ENCODE data around the gene BCL2L13. TPM values are rescaled to one million over a fixed set of nuclear protein-coding genes. Genes with fewer than 3 reads are reported as not detected.
A peak's percentile ranks its signal among the peaks of the same experiment; 100 is the strongest.

Gene BCL2L13
- total and polyA plus RNA-seq, 2 experiments from 2014 or later, result 35.3 to 61.5 TPM

DNA sequence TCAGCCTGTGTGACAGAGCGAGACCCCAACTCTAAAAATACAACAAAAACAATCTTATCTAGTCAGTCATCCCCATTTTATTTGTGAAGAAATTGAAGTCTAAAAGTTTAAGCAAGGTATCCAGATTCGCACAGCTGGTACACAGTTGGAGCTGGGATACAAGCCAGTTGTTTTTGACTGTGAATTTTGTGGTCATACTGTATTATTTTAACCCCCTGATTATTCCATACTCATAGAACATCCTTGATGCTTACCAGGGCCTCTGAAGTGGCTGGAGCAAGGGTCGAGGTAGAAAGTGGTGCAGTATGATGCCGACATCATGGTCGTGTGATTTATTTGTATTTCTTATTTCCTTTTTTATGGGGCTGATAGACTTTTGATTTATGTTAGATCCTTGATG, 85.7 kb downstream of the BCL2L13 start:
- no peaks in the 10 kb centered on the region for H3K9me3 ChIP-seq (ENCODE audit: low read depth)
- no peaks in the 10 kb centered on the region for H3K27me3 ChIP-seq
- H3K4me3 ChIP-seq, result no peak overlapping the region
- no peak for DNase-seq (ENCODE audit: low read depth in 1 of 2, low spot score in 1 of 2)
- peaks cover 35% of the 10 kb centered on the region for H3K4me1 ChIP-seq (ENCODE audit: low read depth)
- H3K36me3 ChIP-seq, result peaks cover 6% of the 10 kb centered on the region
- TF ChIP-seq, protein P1, sequence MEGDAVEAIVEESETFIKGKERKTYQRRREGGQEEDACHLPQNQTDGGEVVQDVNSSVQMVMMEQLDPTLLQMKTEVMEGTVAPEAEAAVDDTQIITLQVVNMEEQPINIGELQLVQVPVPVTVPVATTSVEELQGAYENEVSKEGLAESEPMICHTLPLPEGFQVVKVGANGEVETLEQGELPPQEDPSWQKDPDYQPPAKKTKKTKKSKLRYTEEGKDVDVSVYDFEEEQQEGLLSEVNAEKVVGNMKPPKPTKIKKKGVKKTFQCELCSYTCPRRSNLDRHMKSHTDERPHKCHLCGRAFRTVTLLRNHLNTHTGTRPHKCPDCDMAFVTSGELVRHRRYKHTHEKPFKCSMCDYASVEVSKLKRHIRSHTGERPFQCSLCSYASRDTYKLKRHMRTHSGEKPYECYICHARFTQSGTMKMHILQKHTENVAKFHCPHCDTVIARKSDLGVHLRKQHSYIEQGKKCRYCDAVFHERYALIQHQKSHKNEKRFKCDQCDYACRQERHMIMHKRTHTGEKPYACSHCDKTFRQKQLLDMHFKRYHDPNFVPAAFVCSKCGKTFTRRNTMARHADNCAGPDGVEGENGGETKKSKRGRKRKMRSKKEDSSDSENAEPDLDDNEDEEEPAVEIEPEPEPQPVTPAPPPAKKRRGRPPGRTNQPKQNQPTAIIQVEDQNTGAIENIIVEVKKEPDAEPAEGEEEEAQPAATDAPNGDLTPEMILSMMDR (IDR thresholded peaks at IDR 0.05; ENCODE audit: low read depth, low read length), result no peak
- H3K27ac ChIP-seq, result peak overlapping the region; percentile 90

DNA sequence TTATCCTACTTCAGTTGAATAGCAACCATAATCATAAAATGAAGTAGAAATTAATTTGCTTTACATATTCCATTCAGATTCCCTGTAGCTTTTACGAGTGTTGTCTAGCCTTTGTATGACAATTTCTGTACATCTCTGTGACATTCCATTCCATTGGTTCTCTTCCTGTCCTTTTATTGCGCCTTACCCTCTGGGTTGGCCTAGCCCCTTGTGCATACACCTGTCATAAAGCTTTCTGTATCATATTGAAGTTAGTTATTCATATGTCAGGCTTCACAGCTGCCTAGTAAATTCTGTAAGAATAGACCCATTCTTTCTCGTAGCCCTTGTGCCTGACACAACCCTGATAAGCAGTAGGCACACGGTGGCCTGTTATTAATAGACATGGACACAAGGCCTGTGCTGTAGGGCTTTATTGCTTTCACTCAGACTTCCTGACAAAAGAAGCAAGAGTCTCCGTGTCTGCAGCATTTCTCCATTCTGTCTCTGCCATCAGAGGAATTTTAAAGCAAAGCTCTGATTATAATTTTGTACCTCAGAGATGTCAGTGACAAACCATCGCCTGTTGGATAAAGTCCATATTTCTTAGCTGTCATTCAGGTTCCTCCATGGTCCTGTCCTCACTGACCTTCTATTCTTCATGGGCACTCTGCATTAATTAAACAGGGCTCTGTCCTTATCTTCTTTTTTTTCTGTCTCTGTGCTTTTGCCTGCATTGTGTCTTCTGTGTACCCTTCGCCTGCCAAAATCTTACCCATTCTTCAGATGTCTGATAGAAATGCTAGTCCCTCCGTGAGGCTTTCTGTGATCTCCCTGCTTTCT, 86.3 kb downstream of the BCL2L13 start:
- Histone ChIP-seq H3K27me3 (no peaks in the 10 kb centered on the region), H3K9me3 (ENCODE audit: low read depth) (no peaks in the 10 kb centered on the region), H3K4me1 (ENCODE audit: low read depth) (peaks cover 35% of the 10 kb centered on the region), H3K36me3 (peaks cover 13% of the 10 kb centered on the region), H3K27ac (peak overlapping the region; percentile 90), H3K4me3 (no peak overlapping the region)
- DNase-seq (ENCODE audit: low read depth in 1 of 2, low spot score in 1 of 2), result peak in 1 of 2 donors; percentile 66
- TF ChIP-seq, protein P1 (IDR thresholded peaks at IDR 0.05; ENCODE audit: low read depth, low read length), result no peak

GRCh38 chr22:17725500-17725796, 86.9 kb downstream of the BCL2L13 start:
- DNase-seq (ENCODE audit: low read depth in 1 of 2, low spot score in 1 of 2), result no peak
- Histone ChIP-seq H3K4me3 (no peak overlapping the region), H3K4me1 (ENCODE audit: low read depth) (peaks cover 35% of the 10 kb centered on the region), H3K27ac (peak overlapping the region; percentile 90), H3K36me3 (peaks cover 18% of the 10 kb centered on the region), H3K9me3 (ENCODE audit: low read depth) (no peaks in the 10 kb centered on the region), H3K27me3 (no peaks in the 10 kb centered on the region)
- TF ChIP-seq, protein P1 (IDR thresholded peaks at IDR 0.05; ENCODE audit: low read depth, low read length), result no peak

DNA sequence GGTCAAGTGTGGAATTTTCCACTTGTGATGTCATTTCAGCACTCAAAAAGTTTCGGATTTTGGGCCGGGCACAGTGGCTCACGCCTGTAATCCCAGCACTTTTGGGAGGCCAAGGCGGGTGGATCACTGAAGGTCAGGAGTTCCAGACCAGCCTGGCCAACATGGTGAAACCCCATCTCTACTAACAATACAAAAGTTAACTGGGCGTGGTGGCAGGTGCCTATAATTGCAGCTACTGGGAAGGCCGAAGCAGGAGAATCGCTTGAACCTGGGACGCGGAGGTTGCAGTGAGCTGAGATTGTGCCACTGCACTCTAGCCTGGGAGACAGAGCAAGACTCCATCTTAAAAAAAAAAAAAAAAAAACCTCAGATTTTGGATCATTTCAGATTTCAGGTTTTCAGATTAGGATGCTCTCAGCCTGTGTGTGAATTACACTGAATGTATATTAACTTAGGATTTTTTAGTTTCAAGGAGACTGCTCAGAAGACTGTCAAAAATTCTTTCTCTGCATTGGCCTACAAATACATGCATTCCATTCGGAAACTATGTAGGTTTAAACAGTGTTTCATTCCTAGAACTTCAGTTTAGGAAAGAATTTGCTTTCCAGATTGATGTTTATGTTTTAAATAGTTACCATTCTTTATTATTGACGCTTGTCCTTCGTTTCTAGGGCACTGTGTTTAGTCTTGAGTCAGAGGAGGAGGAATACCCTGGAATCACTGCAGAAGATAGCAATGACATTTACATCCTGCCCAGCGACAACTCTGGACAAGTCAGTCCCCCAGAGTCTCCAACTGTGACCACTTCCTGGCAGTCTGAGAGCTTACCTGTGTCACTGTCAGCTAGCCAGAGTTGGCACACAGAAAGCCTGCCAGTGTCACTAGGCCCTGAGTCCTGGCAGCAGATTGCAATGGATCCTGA, 87.7 kb downstream of the BCL2L13 start:
- Histone ChIP-seq H3K4me3 (no peak overlapping the region), H3K36me3 (peaks cover 21% of the 10 kb centered on the region), H3K4me1 (ENCODE audit: low read depth) (peaks cover 35% of the 10 kb centered on the region), H3K9me3 (ENCODE audit: low read depth) (no peaks in the 10 kb centered on the region), H3K27ac (peak overlapping the region; percentile 90), H3K27me3 (no peaks in the 10 kb centered on the region)
- no peak for DNase-seq (ENCODE audit: low read depth in 1 of 2, low spot score in 1 of 2)
- TF ChIP-seq, protein P1 (IDR thresholded peaks at IDR 0.05; ENCODE audit: low read depth, low read length), result no peak

DNA sequence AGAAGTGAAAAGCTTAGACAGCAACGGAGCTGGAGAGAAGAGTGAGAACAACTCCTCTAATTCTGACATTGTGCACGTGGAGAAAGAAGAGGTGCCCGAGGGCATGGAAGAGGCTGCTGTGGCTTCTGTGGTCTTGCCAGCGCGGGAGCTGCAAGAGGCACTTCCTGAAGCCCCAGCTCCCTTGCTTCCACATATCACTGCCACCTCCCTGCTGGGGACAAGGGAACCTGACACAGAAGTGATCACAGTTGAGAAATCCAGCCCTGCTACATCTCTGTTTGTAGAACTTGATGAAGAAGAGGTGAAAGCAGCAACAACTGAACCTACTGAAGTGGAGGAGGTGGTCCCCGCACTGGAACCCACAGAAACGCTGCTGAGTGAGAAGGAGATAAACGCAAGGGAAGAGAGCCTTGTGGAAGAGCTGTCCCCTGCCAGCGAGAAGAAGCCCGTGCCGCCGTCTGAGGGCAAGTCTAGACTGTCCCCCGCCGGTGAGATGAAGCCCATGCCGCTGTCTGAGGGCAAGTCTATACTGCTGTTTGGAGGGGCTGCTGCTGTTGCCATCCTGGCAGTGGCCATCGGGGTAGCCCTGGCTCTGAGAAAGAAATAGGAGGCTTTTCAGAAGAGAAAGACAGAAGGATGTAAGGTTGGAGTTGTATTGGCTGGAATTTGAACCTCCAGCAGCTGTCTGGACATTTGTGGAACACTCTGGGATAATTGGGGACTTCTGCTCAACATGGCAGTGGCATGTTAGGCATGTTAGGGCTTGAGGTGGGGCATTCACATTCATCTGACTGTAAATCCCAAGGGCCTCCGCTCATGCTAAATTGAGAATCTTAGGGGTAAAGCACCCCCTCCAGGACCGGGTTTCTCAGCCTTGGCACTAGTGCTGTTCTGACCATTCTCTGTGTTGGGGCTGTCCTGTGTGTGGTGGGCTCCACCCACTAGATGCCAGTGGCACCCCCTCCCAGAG, 88.7 kb downstream of the BCL2L13 start:
- TF ChIP-seq, protein P1 (IDR thresholded peaks at IDR 0.05; ENCODE audit: low read depth, low read length), result no peak
- Histone ChIP-seq H3K36me3 (peaks cover 22% of the 10 kb centered on the region), H3K4me1 (ENCODE audit: low read depth) (peaks cover 35% of the 10 kb centered on the region), H3K27ac (peak overlapping the region; percentile 90), H3K27me3 (no peaks in the 10 kb centered on the region), H3K4me3 (no peak overlapping the region), H3K9me3 (ENCODE audit: low read depth) (no peaks in the 10 kb centered on the region)
- DNase-seq (ENCODE audit: low read depth in 1 of 2, low spot score in 1 of 2), result no peak
